Activated T-cell treated with anti-CD3 and anti-CD28 coated beads, Interleukin-2, amount 50 U/mL, for 72 hours (primary cell): ENCODE results near the gene KIF26B. TPM values are rescaled to one million over a fixed set of nuclear protein-coding genes. Genes with fewer than 3 reads are reported as not detected.
"Not testable (repeated sequence)": the region's sequence is repeated elsewhere in the genome, so short reads cannot be mapped to it uniquely, and the experiment has no call there.

Experiments
- ATAC-seq, 2 donors: fragments of 150-1000 bp; cut with Tn5 transposase; replicated peaks in 1 of 2; 2 replicates each; pipeline ENCODE4 v1.10.0; 2021; ENCODE audit warnings: moderate library complexity in 2 of 2, mild to moderate bottlenecking in 1 of 2
- DNase-seq, 2 donors: peaks; one replicate each; pipeline ENCODE4 v3.0.0; 2021 to 2022; ENCODE audit warnings: mixed read lengths in 1 of 2
- H3K27ac Mint-ChIP-seq: one replicate; pipeline ENCODE4 v1.8.0; 2022; ENCODE audit warnings: mild to moderate bottlenecking, moderate library complexity, mixed read lengths
- H3K27me3 Mint-ChIP-seq: one replicate; pipeline ENCODE4 v1.8.0; 2022; ENCODE audit warnings: low read depth, mixed read lengths
- H3K36me3 Mint-ChIP-seq, 2 donors: one replicate each; pipeline ENCODE4 v1.8.0; 2022; ENCODE audit warnings: mixed read lengths in 2 of 2, mild to moderate bottlenecking in 1 of 2; ENCODE audit not compliant: insufficient read depth in 2 of 2
- H3K4me1 Mint-ChIP-seq: one replicate; pipeline ENCODE4 v1.8.0; 2022; ENCODE audit warnings: low read depth, mixed read lengths
- H3K4me3 Mint-ChIP-seq, 2 donors: one replicate each; pipeline ENCODE4 v1.8.0; 2022; ENCODE audit warnings: mild to moderate bottlenecking in 2 of 2, mixed read lengths in 2 of 2, moderate library complexity in 2 of 2
- H3K9me3 Mint-ChIP-seq, 2 donors: one replicate each; pipeline ENCODE4 v1.8.0; 2022; ENCODE audit warnings: mixed read lengths in 2 of 2
- total RNA-seq, 2 donors: library from RNA; stranded (reverse); gene quantifications; one replicate each; pipeline ENCODE4 v1.2.3, GENCODE V29; 2022

Gene KIF26B
- total RNA-seq, 2 donors from 2014 or later: 0.25 to 0.34 TPM

DNA sequence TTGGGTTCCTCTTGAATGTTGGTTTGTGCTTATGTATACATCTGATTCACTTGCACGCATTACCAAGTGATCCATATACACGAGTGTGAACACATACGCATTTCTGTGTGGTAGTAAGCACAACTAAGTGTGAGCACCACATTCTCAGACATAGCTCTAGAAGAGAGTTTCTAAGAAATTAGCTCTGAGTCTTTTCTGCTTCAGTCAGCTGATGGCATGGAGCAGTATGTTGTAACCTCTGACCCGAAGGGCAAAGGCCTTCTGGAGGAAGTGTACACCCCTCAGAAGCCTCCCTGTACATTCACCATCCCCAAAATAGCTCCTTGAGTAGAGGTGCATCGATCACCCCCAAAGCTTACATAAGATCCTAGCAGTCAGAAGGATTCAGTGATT, 183.7 kb downstream of the KIF26B start:
- Mint-ChIP-seq H3K9me3 (no peaks in the 10 kb centered on the region), H3K27ac (no peak overlapping the region), H3K27me3 (peaks cover 14% of the 10 kb centered on the region), H3K4me3 (no peak overlapping the region), H3K36me3 (peaks cover 0 to 1% of the 10 kb centered on the region in 2 donors), H3K4me1 (peaks cover 28% of the 10 kb centered on the region)
- DNase-seq (no peak), ATAC-seq (no peak)

DNA sequence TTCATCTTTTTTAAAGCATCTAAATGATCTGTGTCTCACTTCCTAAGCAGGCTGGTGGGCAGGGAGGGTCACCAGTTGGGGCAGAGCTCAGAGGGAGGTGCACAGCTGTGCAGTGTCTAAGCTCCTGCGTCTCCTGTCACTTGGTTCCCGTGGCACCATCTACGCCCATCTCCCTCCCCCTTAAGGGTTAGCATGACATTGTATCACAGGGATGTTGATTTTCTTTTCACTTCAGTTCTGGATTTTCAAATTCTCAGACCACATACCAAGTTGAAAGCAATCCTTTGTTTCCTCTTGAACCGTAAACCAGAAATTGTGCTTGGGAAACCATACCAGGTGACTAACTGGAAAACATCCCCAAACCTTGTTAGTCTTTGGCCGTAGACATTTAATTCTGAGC, 187.0 kb downstream of the KIF26B start:
- Mint-ChIP-seq H3K9me3 (no peaks in the 10 kb centered on the region), H3K4me3 (no peak overlapping the region), H3K36me3 (no peaks in the 10 kb centered on the region), H3K27ac (no peak overlapping the region), H3K27me3 (peaks cover 8% of the 10 kb centered on the region), H3K4me1 (peaks cover 11% of the 10 kb centered on the region)
- ATAC-seq (no peak), DNase-seq (no peak)

DNA sequence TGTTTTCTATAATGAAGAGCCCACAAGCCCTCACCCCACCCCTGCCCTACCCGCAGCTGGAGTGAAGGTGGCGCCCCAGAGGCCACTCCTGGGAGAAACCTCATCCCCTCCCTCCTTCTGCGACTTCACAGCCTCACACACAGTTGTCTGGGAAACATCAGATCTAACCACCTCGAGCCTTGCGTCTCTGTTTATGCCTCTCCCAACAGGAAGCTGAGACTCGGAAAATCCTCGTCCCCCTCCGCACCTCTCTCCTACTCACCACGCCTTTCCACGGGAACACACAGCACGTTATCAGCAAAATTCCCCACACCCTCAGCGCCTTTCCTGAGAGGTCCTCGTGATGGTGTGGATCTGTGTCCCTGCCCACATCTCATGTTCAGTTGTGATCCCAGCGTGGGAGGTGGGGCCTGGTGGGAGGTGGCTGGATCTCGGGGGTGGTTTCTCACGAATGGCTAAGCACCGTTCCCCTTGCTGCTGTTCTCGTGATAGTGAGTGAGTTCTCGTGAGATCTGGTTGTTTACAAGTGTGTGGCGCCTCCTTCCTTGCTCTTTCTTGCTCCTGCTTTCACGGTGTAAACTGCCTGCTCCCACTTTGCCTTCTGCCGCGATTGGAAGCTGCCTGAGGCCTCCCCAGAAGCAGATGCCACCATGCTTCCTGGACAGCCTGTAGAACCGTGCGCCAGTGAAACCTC, 190.6 kb downstream of the KIF26B start:
- Mint-ChIP-seq H3K27ac (no peak overlapping the region), H3K4me1 (no peaks in the 10 kb centered on the region), H3K36me3 (no peaks in the 10 kb centered on the region), H3K4me3 (no peak overlapping the region), H3K9me3 (no peaks in the 10 kb centered on the region), H3K27me3 (peaks cover 10% of the 10 kb centered on the region)
- DNase-seq (no peak), ATAC-seq (no peak)

DNA sequence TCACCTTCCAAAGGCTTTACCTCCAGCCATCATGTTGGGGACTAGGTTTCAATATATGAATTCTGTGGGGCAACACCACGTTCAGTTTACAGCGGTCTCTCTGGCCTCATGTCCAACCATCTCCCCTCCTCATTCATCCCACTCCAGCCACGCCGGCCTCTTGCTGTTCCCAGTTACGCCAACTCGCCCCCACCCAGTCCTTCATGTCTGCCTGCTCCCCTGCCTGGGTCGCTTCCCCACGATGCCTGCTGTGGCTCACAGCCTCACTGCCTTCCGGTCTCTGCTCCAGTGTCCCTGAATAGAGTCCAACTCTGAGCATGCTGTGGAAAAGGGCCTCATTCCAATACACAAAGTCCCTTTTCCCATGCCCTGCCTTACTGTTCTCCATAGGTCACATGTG, 193.8 kb downstream of the KIF26B start:
- Mint-ChIP-seq H3K27ac (no peak overlapping the region), H3K9me3 (no peaks in the 10 kb centered on the region), H3K4me1 (peaks cover 8% of the 10 kb centered on the region), H3K4me3 (no peak overlapping the region), H3K27me3 (peaks cover 10% of the 10 kb centered on the region), H3K36me3 (no peaks in the 10 kb centered on the region)
- ATAC-seq (no peak), DNase-seq (no peak)

DNA sequence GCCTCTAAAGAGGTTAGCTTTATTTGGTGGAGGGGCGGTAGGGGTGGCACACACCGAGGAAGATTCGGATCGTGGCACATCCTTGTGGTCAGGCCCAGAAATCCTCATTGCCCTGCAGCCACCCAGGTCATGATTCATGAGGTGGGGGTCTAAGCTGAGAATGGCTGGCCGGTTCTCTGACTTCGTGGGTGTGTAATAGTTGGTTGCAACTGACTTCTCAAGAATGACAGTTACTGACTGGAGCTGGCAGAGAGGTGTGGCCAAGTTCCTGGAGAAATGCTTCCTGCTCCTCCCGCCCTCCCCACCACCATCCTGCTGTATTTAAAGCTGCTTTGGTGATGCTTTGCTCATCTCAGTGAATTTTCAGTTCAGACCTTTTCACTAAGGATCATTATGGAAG, 198.6 kb downstream of the KIF26B start:
- Mint-ChIP-seq H3K4me3 (peak overlapping the region in 1 of 2 donors; percentile 22), H3K27ac (no peak overlapping the region), H3K36me3 (no peaks in the 10 kb centered on the region), H3K4me1 (peaks cover 16% of the 10 kb centered on the region), H3K27me3 (no peaks in the 10 kb centered on the region), H3K9me3 (no peaks in the 10 kb centered on the region)
- DNase-seq (no peak), ATAC-seq (peak in 1 of 2 donors; percentile 31)

DNA sequence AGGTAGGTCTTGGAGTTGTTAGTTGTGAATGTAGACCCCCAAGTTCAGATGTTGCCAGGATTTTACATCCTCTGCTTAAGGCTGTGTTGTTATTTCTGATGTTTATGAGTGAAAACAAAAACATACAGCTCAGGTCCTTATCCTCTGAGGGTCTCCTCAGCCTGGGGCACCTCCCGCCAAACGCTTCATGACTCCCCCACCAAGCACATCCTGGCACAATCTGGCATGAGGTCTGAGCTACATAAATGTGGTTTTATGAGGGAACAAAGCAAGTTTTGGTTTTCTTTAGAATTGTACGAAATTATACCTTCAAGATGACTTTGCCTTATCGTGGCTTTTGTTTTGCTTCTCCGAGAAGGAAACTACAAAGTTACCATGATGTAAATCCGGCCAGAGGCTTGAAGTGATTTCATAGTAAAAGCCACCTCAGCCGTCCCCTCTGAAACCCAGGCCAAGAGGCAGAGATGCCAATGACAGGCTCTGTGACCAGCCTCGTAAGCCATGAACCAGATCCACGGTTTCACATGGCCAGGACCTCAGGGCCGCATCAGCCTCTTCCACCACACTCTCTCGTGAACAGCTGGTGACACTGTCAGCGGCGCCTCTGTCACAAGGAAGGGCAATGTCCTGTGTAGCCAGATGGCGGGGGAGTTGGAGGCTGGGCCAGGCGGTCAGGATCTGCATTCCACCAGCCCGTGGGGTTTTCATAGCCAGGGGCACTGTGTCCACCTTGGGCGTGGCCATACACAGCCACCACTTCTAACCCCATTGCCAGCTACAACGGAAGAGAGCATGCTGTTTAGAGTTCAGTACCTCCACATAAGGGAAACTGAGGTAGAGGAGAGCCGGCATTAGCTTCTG, 199.4 kb downstream of the KIF26B start:
- DNase-seq (peak in 1 of 2 donors; percentile 19), ATAC-seq (peak; percentile 65 to 79)
- H3K27me3 Mint-ChIP-seq: no peaks in the 10 kb centered on the region
- no peaks in the 10 kb centered on the region for H3K9me3 Mint-ChIP-seq
- no peaks in the 10 kb centered on the region for H3K36me3 Mint-ChIP-seq
- peak overlapping the region; percentile 22 to 31 for H3K4me3 Mint-ChIP-seq
- H3K27ac Mint-ChIP-seq: no peak overlapping the region
- peaks cover 16% of the 10 kb centered on the region for H3K4me1 Mint-ChIP-seq

DNA sequence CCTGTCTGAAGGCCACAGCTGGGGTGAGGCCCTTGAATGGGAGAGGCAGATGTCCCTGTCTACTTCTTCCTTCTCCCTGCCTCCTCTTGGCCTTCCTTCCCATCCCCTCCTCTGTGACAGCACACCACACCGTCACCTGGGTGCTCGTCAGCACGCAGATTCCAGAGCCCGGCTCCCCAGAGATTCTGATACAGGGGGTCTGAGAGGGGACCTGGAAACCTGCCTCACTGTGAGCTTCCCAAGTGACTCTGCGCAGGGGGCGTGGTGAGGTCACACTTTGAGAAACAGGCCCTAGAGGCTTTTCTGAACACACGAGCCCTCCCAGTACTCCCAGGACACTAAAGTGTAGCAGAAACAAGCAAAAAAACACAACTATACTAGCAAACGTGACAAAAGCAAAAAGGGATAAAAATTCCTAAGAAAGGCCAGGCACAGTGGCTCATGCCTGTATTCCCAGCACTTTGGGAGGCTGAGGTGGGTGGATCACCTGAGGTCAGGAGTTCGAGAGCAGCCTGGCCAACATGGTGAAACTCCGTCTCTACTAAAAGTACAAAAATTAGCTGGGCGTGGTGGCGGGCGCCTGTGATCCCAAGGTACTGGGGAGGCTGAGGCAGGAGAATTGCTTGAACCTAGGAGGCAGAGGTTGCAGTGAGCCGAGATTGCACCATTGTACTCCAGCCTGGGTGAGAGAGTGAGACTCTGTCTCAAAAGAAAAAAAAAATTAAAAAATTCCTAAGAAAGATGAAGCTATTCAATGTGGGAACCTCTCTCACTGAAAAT, 201.3 kb downstream of the KIF26B start:
- DNase-seq, H3K36me3 Mint-ChIP-seq, ATAC-seq, H3K27me3 Mint-ChIP-seq, H3K27ac Mint-ChIP-seq, H3K4me3 Mint-ChIP-seq, H3K9me3 Mint-ChIP-seq: not testable (repeated sequence)
- peaks cover 16% of the 10 kb centered on the region for H3K4me1 Mint-ChIP-seq

DNA sequence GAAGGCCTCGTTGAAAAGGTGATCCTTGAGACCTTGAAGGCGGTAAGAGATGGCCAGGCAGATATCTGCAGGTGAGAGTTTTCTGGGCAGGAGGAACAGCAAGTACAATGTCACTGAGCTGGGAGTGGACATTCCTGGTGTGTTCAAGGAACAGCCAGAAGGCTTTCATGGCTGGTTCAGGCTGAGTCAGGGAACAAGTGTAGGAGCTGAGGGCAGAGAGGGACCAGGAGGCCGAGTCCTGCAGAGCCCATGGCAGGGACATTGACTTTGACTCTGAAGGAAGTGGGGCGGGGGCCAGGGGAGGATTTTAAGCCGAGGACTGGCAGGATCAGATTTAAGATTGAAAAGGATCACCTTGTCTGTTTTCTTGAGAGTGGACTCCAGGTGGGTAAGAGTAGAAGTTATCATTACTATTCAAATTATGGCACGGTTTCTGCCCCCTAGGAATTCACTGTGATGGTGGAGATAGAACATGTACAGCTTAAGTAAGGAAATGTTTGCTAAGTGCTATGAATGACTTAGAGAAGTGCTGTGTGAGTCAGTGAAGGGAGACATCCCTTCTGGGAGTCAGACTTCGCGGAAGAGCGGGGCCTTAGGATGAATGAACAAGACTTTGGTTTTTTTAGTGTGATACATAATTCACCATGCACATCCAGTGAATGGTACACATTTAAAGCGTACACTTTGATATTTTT, 202.3 kb downstream of the KIF26B start:
- no peaks in the 10 kb centered on the region for H3K27me3 Mint-ChIP-seq
- no peak overlapping the region for H3K27ac Mint-ChIP-seq
- H3K4me1 Mint-ChIP-seq: peaks cover 16% of the 10 kb centered on the region
- H3K4me3 Mint-ChIP-seq: no peak overlapping the region
- ATAC-seq: no peak
- no peak for DNase-seq
- H3K9me3 Mint-ChIP-seq: no peaks in the 10 kb centered on the region
- H3K36me3 Mint-ChIP-seq: no peaks in the 10 kb centered on the region

DNA sequence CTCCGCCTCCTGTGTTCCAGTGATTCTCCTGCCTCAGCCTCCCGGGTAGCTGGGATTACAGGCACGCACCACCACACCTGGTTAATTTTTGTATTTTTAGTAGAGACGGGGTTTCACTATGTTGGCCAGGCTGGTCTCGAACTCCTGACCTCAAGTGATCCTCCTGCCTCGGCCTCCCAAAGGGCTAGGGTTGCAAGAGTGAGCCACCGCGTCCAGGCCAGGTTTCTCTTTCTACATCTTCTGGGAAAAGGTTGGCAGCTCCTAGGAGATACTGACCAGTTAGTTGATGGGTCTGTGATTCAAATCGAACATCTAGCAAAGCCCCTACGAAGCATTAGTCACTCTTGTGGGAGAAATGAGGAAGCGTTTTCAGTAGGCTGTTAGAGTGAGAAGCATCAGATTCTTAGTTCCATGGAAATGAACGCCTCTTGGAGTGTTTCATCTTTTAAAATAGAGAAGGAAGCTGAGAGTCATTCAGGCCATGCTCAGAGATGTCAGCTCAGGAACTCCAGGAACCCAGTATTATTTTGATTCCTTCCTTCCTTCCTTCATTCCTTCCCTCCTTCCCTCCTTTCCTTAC, 204.4 kb downstream of the KIF26B start:
- H3K4me1 Mint-ChIP-seq, H3K36me3 Mint-ChIP-seq, ATAC-seq, H3K9me3 Mint-ChIP-seq, H3K27ac Mint-ChIP-seq, DNase-seq, H3K4me3 Mint-ChIP-seq: not testable (repeated sequence)
- peaks cover 14% of the 10 kb centered on the region for H3K27me3 Mint-ChIP-seq

DNA sequence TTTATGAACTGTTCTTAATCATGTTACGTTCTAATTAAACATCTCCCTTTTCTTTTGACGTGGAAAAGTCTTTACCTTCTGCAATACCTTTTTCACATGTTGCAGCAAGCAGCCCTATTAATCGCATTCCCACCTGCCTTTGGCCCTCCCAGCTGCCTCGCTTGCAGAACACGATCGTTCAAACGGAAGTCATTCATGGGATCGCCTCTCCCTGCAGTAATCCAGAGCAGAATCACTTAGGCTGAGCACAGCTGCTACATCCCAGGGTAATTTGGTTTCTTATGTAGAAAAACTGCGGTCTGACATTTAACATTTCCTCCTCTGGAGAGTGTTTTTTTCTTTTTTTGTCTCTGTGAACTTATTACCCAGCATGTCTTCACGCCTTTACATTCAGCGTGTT, 206.3 kb downstream of the KIF26B start:
- no peak overlapping the region for H3K4me3 Mint-ChIP-seq
- ATAC-seq (no peak), DNase-seq (no peak)
- no peaks in the 10 kb centered on the region for H3K9me3 Mint-ChIP-seq
- H3K27me3 Mint-ChIP-seq: peaks cover 14% of the 10 kb centered on the region
- no peaks in the 10 kb centered on the region for H3K36me3 Mint-ChIP-seq
- peaks cover 4% of the 10 kb centered on the region for H3K4me1 Mint-ChIP-seq
- no peak overlapping the region for H3K27ac Mint-ChIP-seq

DNA sequence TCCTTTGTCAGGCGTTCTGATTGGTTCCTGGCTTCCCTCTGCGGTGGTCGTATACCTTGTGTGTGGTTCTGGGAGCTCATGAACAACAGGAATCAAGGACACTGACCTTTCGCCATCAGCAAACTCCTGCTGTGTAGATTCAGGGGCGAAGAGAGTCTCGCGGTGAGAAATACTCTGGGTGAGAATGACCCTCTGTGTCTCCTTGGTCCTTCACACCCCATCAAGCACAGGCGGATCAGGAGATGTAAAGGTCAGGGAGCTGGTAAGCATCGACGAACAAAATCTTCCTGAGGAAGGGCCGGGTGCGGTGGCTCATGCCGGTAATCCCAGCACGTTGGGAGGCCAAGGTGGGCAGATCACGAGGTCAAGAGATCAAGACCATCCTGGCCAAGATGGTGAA, 207.2 kb downstream of the KIF26B start:
- ATAC-seq (no peak), DNase-seq (no peak)
- H3K4me1 Mint-ChIP-seq: peaks cover 4% of the 10 kb centered on the region
- H3K36me3 Mint-ChIP-seq: no peaks in the 10 kb centered on the region
- H3K4me3 Mint-ChIP-seq: no peak overlapping the region
- no peak overlapping the region for H3K27ac Mint-ChIP-seq
- H3K9me3 Mint-ChIP-seq: no peaks in the 10 kb centered on the region
- H3K27me3 Mint-ChIP-seq: peaks cover 14% of the 10 kb centered on the region

DNA sequence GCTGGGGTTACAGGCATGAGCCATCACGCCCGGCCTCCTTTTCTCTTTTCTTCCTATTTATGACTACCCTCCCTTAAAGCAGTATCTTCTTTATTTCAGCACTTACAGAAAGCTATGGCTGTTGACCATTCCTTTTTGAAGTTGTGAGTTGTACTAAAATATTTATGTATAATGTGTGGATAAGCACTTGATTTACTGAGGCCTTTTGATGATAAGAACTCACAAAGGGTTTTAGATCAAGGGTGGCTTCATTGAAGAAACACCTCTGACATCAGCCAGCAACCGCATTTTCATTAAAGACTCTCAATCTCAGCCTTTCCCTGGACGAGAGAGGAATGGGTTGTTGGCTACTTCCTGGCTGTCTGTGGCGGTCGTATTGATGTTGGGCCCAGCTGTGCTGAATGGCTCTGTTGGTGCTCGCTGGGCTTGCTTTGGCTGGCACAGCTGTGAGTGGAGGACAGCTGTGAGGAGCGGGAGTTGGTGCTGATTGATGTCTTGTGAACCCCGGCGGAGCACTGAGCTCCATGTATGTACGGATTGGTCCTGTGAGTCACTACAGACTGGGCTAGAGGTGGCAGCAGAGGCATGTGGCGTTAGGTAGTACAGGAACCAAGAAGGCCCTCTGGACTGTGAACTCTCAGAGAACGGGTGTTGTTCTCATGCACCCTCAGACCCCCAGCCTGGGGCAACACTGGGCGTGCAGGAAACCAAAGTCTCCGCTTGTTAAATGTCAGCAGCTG, 208.8 kb downstream of the KIF26B start:
- Mint-ChIP-seq H3K9me3 (no peaks in the 10 kb centered on the region), H3K27me3 (peaks cover 14% of the 10 kb centered on the region), H3K4me3 (no peak overlapping the region), H3K4me1 (peaks cover 4% of the 10 kb centered on the region), H3K36me3 (no peaks in the 10 kb centered on the region), H3K27ac (no peak overlapping the region)
- ATAC-seq (peak; percentile 25 to 58), DNase-seq (peak in 1 of 2 donors; percentile 4)
